Stimulated activated CD8-positive, alpha-beta memory T cell treated with anti-CD3 and anti-CD28 coated beads, Interleukin-15, amount 100 ng/mL, for 1 hour (primary cell): ENCODE data around the gene HDGFL3.
"Not testable (repeated sequence)": the region's sequence is repeated elsewhere in the genome, so short reads cannot be mapped to it uniquely, and the experiment has no call there.

ENCODE experiments used
- DNase-seq: peaks from one replicate; pipeline ENCODE4 v3.0.0-alpha.2; 2020; ENCODE audit warnings: low read depth

HDGFL3 gene

GRCh38 chr15:83207660-83208366, at the start of gene HDGFL3:
TSS of gene HDGFL3 (minus strand) at chr15:83207823. CDS start at chr15:83207414, 409 bp downstream.
- no peak for DNase-seq

- DNase-seq, result no peak
These were observed 43.2 kb upstream of the HDGFL3 start for GRCh38 chr15:83250781-83251180.

GRCh38 chr15:83249030-83249343, 41.4 kb upstream of the HDGFL3 start:
- no peak for DNase-seq

- no peak for DNase-seq
These were observed 40.8 kb upstream of the HDGFL3 start for GRCh38 chr15:83248151-83249029.

GRCh38 chr15:83243634-83244033, 36.0 kb upstream of the HDGFL3 start:
- no peak for DNase-seq

GRCh38 chr15:83230242-83230641, 22.6 kb upstream of the HDGFL3 start:
- DNase-seq, result no peak

GRCh38 chr15:83225449-83225848, 17.8 kb upstream of the HDGFL3 start:
- DNase-seq, result no peak

- not testable (repeated sequence) for DNase-seq
These were observed 14.2 kb upstream of the HDGFL3 start for GRCh38 chr15:83221781-83222180.

- DNase-seq, result no peak
These were observed 11.4 kb upstream of the HDGFL3 start for GRCh38 chr15:83219026-83219425.

GRCh38 chr15:83215306-83215705, 7.7 kb upstream of the HDGFL3 start:
- DNase-seq, result no peak

GRCh38 chr15:83210619-83211018, 3.0 kb upstream of the HDGFL3 start:
- no peak for DNase-seq

GRCh38 chr15:83209333-83209732, 1.7 kb upstream of the HDGFL3 start:
- DNase-seq, result no peak

GRCh38 chr15:83208367-83208661, 691 bp upstream of the HDGFL3 start:
- DNase-seq, result no peak

GRCh38 chr15:83207009-83207659, 489 bp downstream of the HDGFL3 start:
- no peak for DNase-seq

- DNase-seq, result no peak
These were observed 1.1 kb downstream of the HDGFL3 start for GRCh38 chr15:83206526-83207008.

- no peak for DNase-seq
These were observed 1.8 kb downstream of the HDGFL3 start for GRCh38 chr15:83205725-83206324.

- DNase-seq, result no peak
These were observed 2.9 kb downstream of the HDGFL3 start for GRCh38 chr15:83204697-83205096.

- no peak for DNase-seq
These were observed 4.1 kb downstream of the HDGFL3 start for GRCh38 chr15:83203543-83203942.

- no peak for DNase-seq
These were observed 7.0 kb downstream of the HDGFL3 start for GRCh38 chr15:83200589-83200988.

GRCh38 chr15:83200162-83200561, 7.5 kb downstream of the HDGFL3 start:
- no peak for DNase-seq

GRCh38 chr15:83199288-83199687, 8.3 kb downstream of the HDGFL3 start:
- DNase-seq, result no peak

- no peak for DNase-seq
These were observed 9.1 kb downstream of the HDGFL3 start for GRCh38 chr15:83198476-83198875.

GRCh38 chr15:83194528-83194927, 13.1 kb downstream of the HDGFL3 start:
- no peak for DNase-seq
